NCI-H2081 treated with DMSO at 0.1 percent for 48 hours (cell line): ENCODE results near the gene ATPAF1.

ENCODE experiments used
- DNase-seq: peaks from one replicate; lab custom pipeline; 2025; lab: John Stamatoyannopoulos, UW

The ATPAF1 gene

DNA sequence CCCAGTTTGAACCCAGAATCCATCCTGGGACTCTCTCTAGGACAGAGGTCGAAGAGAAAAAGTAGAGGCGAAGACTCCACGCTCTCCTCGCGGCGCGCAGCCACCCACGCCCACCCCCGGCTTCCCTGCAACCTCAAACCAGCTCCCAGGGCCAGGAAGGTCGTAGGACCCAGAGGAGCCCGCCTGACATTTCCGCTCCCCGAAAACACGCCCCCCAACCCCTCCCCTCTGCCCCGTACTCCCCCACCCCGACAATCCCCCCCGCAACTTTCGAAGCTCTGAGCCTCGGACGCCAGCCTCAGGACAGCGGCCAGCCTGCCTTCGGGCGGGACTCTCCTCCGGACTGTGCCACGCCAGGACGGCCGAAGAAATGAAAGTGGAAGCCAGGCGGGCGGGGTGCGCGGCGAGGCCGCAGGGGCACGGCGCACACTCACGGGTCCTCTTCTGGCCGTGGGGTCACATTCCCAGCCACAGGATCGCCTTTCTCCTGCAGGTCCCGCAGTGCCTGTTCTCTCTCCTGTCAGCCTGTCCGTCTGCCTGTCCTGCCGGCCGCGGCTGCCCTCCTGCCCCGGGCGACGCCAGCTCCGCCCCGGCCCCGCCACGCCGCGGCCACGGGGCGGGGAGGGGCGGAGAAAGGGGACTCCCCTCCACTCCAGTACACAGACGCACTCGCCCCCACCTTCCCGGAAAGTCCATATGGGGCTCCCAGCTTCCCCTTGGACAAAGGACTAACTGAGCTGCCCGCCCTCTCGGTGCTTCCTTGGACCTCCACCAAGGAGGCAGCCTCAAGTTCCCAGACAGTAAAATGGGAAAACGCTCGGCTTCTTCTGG is 51.7 kb downstream of the ATPAF1 start, which contains the start of gene MOB3C:
Gene MOB3C (minus strand): TSS at position 535 of the 831 bp plus-strand sequence. CDS start 3,490 bp downstream, outside the sequence.
- no peak for DNase-seq

DNA sequence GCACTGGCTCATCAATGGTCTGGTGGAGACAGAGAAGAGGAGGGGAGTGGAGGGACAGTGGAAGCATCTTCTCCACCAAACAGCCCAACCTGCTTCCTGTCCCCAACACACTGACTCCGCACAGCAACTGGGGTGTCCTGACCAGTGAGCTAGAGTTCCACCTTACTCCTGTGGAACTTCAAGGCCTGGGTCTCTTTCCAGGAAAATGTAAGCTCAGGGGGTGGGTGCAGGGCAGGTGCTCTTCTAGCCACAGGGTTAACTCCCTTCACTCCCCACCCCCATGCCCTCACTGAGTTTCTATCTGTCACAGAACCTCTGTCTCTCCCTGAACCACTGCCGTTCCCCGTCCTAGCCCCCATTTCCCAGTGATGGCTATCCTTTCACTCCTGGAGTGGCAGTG is 52.4 kb downstream of the ATPAF1 start:
- no peak for DNase-seq

DNA sequence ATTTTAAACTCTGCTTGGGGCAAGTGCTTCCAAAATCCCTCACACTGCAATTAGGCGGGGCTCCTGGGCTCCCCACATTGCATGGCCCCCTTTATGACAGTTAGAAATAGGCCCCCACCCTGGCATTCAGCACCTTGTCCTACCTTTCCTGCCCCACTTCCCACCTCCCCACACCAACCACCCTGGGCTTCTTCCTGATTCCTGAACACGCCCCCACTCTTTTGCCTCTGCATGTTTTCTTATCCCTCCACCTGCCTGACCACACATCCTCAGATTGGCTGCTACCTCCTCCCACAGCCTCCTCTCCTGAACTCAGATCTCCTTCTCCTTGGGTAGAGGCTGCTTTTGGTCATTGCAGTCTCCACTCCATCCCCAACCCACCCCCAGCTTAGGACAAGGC is 53.1 kb downstream of the ATPAF1 start:
- no peak for DNase-seq

DNA sequence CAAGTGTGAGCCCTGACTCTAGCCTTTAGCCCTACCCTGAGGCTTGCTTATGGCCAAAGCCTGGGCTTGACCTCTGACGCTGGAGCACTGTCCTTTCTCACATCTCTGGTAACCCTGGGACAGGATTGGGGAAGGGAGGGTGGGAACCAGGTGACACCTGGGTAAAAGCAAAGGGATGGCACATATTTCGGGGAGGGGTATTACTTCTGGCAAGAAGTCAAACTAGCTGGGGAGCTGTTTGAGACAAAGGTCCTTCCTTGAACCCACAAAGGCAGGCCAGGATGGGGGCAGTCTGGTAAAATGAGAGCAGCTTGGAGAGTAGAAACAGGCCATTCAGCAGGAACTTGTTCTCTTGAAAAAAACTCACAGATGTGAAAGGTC is 53.6 kb downstream of the ATPAF1 start:
- no peak for DNase-seq

DNA sequence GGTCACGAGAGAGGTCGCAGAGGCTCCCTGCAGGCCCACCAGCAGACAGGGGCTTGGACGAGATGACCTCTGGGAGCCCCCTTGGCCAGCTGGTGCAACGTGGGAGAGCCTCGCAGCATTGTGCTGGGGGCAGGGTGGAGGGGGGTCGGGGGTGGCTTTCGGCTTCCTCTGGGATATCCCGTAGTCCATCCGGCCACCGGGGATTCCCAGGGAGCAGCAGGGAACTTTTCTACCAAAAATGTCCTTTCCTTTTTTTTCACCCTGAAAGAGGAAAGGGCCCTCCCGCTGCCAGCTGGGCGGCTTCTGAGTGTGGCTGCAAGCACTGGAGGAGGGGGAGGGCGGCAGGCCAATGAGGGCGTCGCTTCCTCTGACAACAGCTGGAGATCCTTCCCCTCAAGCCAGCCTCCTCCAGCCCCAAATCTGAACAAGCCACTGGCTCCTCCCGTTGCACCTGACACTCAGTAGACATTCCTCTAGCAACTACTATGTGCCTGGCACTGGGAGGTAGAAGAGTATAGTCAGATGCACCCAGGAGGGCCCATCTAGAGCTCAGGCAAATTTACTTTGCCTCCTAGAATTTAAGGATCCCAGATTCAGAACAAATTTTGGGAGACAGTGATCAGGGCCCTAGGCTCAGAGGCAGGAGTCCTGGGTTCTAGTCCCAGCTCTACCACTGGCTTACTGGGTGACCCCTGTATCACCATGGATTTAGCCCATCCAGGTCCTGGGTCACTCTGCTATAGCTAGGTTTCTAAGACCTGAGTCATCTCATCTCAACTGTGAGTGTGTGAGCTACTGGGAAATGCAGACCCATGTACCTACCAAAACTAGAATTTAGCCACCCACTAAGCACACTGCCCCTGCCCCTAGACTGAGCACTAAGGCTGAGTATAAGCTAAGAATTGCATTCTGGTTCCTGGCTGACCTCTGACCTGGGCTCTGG is 54.2 kb downstream of the ATPAF1 start:
- DNase-seq: no peak

DNA sequence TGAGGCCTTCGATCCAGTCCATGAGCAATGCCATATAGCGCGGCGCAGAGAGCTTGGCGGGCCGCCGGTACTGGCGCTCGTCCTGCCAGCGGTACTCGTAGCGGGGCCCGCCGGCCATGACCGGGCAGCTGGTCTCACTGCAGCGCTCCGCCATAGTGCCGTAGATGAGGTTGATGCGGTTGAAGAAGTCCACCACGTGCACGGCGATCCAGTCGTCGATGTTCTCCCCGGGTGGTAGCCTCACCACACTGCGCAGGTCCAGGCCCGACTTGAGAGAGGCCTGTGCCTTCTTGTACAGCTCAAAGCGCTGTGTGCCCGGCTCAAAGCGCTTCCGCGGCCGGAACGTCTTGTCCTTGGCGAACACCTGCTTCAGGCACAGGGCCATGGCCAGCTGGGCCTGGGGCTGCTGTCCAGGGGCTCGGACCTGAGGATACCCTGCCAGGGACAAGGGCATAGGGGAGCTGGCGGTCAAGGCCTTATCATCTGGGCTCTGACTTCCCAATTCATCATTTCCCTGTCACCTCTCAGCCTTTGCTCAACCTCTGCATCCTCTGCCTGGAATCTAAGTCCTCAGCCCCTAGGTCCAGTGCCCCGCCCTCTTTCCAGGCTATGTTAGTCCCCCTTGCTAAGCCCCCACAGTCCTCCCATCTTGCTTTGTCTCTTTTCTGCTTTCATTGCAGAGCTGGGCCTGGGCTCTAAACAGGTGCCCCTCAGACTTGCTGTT is 55.1 kb downstream of the ATPAF1 start:
- DNase-seq: no peak

DNA sequence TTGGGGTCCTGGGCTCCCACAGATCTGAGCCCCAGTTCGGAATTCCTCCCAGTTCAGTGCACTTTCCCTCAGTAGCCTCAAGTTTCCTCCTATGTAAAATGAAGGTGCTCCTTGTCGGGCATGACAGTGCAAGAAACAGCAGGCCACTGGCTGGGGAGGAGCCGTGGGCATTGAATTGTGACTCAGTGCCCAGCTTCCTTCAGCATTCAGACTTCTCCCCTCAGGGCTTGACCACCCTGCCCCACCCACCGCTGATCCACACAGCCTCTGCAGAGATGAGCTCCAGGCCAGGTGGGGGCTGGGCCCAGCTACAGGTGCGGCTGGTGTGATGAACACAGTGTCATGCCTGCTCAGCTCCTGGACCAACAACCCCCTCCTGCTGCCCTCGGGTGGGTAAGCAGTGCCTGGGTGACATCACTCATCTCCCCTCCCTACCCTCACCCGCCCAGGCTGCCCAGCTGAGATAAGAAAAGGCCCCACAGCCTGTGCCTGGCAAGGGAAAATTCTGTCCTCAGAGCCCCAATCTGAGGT is 56.4 kb downstream of the ATPAF1 start:
- DNase-seq: no peak

DNA sequence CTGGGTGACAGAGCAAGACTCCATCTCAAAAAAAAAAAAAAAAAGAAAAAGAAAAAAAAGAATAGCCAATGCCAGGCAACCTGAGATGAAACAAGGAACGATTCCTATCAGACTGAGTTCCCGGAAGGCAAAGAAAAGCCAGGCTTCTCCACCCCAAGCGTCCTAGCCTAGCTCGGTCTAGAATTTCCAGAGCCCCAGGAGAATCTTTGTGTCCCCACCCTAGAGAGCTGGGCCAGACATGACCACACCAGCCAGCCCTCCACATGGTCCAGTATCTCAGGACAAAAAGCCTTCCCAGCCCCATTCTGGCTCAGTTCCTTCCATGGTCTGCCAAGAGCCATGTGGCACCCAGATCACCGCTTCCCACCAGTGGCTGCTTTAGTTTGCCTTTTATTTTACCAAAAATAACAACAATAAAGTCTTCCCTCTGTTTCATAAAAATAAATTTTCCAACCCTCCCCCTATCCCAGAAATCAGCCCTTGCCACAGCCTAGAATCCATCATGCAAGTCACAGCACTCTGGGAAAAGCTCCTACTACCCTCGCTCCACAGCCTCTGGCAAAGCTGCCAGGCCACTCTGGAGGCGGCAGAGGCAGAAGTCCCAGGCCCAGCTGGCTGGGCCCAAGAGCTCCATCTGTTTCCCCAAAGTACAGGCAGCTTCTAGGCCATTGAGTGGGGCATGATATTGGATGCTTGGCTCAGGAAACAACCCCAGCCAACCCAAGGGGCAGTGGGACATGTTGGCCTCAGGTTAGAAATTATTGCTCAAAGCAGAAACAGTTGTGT is 60.6 kb downstream of the ATPAF1 start:
- DNase-seq: no peak

DNA sequence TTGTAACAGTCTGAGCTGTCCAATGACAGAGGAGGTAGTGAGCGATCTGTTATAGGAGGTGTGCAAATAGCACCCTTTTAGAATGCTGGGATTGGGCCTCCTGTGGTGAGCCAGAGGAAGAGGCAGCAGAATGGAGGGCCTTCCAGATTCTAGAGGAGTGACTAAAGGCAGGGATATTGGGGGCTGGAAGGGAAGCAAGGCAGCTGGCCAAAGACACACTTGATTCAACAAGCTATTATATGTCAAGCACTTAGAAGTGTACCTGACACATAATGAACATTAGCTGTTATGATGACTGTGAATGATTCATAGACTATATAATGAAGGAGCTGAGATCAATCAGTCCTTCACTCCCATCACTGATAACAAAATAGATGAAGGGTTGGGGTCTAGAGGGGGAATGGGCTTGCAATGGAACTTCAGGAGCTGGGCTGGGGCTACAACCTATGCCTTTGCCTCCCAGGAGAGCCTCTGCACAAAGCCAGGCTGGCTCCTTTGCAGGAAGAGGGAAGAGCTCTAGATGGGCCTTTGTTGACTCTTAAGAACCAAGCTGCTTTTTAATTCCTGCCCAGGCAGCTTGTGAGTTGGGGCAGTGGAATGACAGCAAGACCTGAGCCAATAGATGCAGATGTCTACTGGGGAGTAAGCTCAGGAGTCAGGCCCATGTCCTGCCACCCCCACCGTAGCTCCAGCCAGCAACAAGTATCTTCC is 61.8 kb downstream of the ATPAF1 start:
- DNase-seq: no peak

DNA sequence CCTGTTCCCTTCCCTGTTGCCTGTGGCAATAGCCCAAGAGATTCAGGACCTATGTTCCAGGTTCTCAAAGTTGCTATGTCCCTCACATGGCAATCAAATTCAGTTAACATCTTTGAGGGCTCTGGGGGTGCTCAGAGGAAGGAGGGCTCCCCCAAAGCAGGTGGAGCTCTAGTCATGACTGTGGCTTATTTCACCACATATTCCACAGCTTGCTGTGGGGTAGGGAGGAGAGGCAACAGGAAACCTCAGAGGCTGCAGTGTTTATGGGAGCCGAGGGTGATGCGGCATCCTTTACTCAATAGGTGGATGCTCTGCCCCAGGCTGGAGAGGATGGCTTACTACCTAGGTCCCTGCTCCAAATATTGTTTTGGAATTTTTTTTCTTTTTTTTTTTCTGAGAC is 62.9 kb downstream of the ATPAF1 start:
- no peak for DNase-seq

DNA sequence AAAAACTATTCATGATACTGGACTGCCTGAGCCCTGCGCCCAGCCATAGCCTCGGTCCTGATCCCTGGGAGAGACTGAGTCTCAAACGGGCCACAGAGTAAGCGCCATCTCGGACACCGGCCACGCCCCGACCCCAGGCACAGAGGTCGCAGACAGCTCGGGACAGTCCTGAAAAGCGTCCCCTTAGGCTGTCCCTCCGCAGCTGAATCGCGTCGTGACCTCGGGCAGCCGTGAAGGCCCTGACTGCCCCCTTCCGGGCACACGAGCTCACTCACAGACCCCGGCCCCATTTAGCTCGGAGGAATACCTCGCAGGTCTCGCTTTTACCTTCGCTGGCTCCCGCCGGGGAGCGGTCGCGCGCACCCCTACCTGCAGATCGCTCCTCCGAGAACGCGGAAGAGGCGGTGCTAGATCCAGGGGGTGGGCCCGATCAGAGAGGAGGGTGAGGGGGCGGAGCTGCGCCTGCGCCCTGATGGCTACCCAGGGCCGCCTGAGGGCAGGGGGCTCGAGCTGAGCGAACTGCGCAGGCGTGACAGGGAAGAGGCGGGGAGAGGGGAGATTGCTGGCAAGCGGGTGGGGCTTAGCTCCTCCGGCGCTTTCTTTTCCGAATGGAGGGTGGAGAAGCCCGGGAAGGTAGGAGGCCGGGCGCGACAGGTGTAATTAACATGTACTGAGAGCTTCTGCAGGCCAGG is 64.2 kb downstream of the ATPAF1 start, which contains the start of gene MKNK1:
Gene MKNK1 (minus strand): TSS at position 411 of the 692 bp plus-strand sequence. CDS start 20,941 bp downstream, outside the sequence.
- DNase-seq: peak; percentile 86

DNA sequence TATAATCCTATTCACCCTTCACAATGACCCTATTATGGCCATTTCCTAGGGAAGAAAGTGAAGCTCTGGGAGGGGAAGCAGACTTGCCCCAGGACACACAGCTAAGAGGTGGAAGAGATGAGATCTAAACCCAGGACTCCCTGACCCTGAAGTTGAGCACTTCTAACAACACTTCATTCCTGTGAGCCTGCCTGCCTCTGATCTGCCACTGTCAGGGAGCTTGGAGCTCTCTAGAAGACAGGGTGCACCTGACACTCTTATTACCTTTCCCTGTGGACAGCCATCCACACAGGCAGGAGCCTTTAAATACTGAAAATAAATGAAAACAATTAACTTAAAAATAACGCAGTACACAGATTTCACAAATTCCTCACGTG is 64.7 kb downstream of the ATPAF1 start:
- no peak for DNase-seq

DNA sequence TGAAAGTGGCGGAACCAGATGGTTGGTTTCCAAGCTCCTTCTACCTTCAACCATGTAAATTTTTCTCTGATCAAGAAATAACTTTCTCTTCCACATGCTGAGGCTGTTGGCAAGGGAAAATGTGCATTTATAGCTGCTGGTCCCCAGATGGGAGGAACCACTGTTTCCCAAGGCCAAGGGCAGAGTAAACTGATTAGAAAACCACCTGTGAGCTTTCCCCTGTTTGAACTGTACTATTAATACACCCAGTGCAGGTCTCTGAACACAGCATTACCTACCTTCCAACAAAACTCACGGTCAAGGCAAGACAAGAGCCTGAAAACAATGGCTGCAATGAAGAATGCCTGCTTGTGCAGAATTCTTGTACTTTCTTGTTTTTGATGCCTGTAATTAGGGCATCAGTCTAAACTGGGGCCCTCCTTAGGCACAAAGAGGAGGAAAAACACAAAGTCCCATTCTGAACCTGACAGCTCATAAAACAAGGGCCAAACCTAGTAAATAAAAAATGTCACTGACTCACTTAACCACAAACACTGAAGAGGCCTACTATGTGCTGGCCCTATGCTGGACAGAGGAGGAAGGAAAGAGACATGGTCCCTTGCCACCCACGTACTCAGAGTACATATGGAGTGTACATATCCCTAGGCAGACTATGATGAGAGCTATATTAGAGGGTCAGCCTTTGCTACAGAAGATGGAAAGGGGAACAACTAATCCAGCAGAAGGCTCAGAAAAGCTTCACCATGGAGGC is 66.7 kb downstream of the ATPAF1 start:
- DNase-seq: no peak

DNA sequence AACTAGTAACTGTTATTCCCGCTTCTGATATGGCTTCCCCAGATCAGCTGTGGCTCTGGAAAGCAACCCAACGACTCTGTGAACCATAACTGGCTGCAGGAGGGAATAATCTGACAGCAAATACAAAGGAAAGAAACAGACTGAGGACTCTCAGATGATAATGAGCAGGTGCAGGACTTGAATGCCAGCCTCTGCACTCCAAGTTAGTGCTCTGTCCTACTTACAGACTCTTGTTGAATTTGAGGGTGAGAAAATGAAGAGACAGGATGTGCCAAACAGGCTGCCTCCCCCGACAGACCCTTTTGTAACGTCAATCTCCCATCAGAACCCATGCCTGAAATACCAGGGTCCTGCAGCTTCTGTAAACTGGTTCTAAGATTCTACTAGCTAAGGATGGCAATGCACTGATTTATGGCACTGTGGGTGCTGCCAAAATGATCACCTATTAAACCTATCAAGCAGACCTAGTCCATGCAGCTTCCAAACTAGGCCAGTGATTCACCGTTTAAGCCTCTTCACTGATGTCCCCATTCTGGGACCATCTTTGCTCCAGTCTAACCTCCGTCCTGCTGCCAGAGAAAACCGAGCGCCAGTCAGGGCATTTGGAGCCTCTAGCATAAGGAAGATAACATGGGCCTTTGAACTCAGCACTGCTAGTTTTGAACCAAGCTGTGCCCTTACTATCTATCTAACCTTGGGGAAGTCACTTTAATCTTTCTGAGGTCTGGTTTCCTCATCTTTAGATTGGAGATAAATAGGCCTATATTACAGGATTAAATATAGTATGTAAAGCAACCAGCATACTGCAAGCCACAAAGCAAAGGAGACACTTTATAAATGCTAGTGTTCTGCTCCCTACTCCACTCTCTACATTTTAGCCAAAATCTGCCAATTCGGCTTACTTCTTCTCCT is 68.8 kb downstream of the ATPAF1 start:
- no peak for DNase-seq

DNA sequence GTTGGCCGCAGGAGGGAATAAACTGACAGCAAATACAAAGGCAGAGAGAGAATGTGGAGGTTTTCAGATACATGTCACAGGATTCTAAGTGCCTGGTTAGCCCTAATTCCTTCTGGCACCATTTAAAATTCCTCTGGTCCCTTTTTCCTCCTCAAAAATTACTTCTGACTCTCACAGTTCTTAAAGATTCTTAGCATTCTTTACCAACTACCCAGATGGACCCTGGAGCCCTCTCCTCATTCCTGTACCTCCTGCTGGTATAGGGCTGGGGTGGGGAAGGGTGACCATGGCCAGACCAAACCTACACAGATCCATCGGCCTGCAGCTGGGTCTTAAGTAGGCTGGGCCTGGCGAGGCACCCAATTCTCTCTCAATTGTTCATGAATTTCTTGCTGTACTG is 71.3 kb downstream of the ATPAF1 start:
- no peak for DNase-seq

DNA sequence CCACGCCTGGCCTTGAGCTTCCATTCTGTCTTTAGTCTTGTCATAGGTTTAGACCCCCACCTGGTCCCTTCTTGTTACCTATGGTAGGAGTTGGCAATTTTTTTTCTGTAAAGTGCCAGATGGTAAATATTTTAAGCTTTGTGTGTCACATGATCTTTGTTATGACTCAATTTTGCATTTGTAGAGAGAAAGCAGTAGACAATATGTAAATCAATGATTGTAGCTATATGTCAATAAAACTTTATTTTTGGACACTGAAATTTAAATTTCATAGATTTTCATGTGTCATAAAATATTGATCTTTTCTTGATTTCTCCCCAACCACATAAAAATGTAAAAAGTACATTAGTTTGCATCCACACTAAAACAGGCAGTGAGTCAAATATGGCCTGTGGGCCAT is 72.1 kb downstream of the ATPAF1 start:
- DNase-seq: no peak

DNA sequence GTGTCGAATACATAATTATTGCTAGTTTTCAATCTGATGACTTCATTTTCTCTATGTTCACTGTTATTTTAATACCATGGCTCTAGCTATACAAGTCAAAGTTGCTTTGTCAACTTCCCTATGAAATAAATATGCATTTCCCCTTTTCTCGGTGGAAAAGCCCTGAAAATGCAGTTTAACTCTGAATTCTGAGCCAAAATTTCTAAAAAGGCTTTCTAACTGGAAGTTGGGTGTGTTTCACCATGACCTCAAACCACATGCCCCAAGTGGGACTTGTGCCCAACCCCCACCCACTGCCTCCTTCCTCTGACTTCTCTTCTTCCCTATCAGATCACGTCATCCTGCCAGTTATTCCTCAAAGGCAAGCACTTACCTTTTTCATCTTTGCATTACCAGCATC is 73.0 kb downstream of the ATPAF1 start:
- no peak for DNase-seq

DNA sequence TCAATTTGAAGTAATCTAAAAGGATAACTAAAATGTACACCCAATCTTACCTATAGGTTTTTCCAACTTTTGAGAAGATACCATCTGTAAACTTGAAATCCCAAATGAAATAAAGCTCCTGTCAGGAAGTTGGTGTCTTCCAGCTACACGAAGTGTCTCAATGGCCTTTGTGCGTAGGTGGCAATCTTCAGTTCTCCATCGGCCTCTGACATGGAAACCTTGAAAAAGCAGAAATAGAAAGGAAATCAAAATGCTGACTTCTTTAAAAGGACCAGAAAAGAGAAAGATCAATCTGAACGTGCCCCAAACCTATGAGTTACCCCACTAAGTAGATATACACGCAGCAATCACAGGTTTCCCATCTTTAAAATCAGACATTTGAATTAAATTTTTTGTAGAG is 74.1 kb downstream of the ATPAF1 start:
- no peak for DNase-seq
